ENCODE data around the gene CDC37.
"Not testable (repeated sequence)": the region's sequence is repeated elsewhere in the genome, so short reads cannot be mapped to it uniquely, and the experiment has no call there.

CDC37 gene

DNA sequence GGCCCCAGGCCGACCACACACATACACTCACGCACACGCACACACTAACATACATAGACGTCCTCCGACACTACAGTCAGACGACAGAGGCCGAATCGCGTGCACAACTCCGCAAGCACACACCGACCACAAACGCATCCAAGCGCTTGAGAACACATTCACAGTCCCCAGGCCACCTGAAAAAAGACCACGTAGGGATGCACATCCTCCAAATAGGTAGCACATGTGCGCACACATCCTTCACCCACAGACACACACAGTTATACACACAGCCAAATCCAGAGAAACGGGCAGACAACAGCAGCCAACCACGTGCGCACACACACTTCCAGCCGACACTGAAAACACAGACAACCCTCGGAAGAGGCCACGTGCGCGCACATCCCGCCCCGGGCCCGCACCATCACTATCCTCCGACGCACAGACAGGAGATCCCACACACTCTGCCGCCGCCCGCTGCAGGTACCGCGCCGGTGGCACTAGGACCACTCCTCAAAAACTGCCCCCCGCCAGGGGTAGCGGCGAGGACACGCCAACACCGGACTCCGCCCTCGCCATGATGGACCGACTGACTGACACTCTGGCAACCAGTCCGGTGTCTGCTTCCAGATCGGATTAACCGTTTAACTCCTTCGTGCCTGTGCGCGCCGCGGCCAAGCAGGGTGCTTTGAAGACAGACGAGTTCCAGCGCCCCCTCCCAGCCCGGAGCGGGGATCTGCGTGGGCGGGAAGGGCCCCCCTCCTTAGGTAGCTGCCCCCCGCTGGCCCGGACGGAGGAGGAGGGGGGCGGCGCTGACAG lies 16.5 kb upstream of the CDC37 start:
- ATAC-seq = peak; percentile 35
- DNase-seq = peak; percentile 71

DNA sequence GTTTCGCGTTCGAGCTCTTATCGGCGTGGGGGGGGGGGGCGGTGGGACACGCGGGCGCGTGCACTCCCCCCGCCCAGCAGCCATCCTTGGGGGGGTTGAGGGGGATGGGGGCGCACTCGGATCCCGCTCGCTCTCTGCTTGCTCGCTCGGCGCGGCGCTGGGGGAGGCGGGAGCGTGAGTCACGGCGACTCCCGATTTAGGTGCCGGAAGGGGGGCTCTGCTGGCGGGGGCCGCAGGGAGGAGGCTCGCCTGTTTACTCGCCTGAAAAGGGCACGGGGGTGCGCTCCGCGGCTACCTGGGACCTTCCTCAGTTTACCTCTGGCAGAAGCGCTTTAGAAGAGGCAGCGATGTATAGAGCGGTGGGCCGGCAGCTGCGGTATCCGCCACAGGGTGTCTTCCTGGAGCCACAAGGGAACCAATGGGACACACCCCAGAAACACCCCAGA lies 15.9 kb upstream of the CDC37 start:
- ATAC-seq (peak; percentile 1), DNase-seq (peak; percentile 73)

DNA sequence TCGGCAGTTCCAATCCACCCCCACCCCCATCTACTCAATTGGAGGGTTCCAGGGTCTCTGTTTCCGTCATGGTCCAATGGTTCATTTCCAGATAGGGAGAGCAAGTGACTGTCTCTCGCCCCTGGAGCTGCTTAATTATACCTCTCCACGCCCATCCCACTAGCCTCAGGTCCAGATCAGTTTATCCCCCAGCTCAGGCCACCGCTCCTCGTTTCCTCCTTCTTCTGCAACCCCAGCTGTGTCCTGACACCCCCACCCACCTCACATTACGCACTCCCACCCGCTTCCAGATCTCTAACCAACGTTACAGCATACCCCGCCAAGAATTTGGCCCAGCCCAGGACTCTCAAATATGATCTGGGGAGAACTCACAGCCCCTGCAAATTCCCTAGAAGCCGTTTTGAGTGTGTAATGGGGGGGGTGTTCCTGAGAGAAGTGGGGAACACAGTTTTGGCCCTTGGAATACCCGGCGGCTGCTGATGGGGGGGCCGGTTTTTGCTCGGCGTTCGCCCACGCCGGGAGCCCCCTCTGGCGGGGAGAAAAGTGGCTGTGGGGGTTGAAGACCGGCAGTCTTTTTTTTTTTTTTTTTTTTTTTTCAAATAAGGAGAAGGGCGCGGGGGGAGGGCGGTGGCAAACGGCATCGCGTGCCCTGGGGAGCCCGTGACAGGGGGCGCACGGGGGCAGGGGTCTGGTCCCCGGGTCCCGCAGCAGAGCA lies 15.3 kb upstream of the CDC37 start:
- DNase-seq = peak; percentile 36
- ATAC-seq = no peak

DNA sequence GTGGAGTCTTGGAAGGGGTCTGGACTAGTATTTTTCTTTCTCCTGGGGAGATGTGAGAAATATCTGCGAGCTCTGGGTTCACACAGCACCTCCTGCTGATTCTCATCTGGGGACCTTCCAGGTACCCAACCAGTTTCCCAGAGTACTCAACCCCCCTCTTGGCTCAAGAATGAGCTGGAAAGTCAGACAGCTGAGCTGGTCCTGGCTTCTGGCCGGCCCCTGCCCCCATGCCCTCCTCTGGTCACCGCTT lies 14.8 kb upstream of the CDC37 start:
- DNase-seq = no peak
- ATAC-seq = no peak

DNA sequence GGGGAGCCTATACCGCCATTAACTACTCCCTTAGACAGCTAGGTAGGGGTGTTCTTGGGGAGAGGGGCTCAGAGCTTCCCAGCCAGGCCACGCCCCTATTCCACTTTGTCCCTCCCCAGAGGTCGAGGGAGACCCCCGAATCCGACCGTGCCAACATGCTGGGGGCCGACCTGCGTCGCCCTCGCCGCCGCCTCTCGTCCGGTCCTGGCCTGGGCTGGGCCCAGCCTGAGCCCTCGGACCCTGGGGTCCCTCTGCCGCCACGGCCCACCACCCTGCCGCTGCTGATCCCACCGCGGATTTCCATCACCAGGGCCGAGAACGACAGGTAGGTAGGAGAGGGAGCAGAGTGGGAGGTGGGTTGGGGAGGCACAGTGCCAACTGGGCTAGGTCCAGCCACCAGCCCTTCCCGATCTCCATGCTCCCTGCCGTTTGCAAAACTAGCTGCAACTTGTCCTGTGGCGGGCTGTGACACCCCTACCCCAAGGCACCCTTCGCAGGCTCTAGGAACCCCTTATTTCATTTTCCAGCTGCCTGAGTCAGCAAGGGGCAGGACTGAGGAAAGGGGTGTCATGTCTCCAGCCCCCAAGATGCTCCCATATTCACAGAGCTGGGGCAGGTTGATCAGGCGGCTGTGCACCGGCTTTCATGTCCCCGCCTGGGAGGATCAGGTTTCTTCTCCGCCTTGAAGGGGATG lies 14.3 kb upstream of the CDC37 start:
- no peak for ATAC-seq

DNA sequence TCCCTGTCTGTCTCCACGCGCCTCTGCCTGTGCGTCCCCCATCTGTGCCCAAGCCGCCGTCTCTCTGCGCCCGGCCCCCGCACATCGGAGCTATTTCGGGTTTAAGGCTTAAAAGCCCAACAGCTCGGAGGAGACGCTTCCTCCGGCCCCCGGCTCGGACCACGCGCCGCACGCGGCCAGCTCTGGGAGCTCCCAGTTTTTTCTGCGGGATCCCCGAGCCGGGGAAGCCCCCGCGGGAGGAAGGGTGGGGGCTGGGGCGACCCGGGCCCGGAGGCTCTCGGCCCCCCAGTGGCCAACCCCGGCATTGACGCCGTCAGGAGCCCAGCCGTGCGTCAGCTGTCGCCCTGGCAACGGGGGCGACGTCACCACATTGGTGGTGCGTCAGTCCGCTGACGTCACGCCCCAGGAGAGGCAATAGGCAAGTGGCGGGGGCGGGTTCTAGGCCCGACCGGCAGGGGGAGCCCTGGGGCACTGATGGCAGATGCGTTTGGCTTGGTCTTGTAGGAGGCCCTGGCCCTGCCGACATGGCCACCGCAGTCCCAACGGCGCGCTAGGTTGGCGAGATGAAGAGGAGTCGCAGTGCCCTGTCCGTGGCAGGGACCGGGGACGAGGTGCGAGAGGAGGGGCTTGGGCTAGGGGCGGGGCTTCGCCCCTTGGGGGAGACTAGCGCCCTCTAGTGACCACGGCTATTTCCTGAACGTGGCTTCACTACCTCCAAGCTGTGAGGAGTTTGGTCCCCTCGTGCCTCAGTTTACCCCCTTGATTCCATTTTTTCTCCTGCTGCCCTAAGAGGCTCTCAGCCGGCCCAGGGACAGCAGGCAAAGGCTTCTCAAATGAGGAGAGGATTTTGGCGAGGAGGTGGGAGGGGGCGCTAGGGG lies 13.3 kb upstream of the CDC37 start:
- ATAC-seq (peak; percentile 60), DNase-seq (peak; percentile 97)

More for the DNA sequence above, 14.3 kb upstream of the CDC37 start:
- peak; percentile 34 for DNase-seq

DNA sequence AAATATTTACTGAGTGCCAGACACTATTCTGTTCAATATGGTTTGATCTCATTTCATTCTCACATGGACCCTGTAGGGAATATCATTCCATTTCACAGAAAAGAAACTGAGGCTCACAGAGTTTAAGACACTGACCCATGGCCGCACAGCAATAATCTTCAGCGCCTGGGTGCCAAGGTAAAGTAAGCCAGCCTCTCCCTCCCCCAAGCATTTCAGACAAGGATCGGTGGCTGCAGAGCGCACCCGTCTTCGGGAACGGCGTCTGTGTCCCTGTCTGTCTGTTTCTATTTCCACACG lies 12.7 kb upstream of the CDC37 start:
- no peak for ATAC-seq
- DNase-seq = no peak

DNA sequence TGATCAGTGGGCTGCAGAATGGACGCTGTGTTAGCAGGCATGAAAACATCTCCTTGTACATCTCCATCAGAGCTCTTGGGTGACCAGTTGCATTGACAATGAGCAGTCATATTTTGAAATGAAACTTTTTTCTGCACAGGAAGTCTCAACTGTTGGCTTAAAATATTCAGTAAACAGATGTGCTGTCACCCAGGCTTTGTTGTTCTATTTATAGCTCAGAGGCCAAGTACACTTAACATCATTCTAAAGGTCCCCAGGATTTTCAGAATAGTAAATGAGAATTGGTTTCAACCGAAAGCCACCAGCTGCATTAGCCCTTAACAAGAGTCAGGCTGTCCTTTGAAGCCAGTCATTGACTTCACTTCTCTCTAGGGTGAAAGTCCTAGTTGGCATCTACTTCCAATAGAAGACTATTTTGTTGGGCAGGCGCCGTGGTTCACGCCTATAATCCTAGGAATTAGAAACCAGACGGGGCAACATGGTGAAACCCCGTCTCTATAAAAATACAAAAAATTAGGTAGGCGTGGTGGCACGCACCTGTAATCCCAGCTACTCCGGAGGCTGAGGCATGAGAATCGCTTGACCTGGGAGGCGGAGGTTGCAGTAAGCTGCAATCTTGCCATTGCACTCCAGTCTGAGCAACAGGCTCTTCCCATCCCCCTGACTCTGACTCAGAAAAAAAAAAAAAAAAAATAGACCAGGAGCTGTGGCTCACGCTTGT lies 9.1 kb upstream of the CDC37 start:
- ATAC-seq (peak; percentile 45), DNase-seq (no peak)

DNA sequence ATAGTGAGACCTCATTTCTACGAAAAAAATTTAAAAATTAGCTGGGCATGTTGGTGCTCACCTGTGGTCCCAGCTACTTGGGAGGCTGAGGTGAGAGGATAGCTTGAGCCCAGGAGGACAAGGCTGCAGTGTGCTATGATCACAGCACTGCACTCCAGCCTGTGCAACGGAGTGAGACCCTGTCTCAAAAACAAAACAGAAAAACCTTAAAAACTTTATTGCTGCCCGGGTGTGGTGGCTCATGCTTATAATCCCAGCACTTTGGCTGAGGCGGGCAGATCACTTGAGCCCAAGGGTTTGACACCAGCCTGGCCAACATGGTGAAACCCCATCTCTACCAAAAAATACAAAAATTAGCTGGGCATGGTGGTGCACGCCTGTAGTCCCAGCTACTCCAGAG lies 7.9 kb upstream of the CDC37 start:
- DNase-seq, ATAC-seq: not testable (repeated sequence)

DNA sequence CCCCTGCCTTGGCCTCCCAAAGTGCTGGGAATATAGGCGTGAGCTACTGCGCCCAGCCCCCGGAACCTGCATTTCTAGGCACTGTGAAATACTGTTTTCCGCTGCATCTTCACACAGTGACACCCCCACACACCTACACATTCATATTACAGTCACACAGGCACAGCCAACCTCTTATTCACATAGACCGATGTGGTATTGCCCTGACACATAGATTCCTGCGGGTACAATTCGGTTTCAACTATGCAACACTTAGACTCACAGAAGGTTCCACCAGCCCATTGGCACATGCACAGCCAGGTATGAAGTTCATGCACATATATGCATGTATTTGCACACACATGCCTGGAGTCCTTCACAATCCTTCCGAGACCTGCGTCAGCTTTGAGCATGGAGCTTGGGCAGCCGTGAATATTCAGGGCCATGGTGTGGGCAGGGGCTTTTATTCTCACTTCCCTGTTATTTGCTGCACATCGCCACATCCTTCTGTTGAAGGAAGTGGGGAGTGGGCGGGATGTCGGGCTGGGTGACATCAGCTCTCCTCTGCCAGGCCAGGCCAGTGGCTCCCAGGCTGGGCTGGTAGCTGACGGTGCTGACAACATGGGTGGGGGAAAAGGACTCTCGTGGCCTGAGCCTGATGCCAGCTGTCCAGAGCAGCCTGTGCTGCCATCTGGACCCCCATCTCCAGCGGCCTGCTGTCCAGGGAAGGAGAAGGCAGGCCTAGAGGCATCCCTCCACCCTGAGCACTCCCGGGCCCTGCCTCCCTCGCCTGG lies 5.4 kb upstream of the CDC37 start:
- ATAC-seq = peak; percentile 73
- peak; percentile 80 for DNase-seq

DNA sequence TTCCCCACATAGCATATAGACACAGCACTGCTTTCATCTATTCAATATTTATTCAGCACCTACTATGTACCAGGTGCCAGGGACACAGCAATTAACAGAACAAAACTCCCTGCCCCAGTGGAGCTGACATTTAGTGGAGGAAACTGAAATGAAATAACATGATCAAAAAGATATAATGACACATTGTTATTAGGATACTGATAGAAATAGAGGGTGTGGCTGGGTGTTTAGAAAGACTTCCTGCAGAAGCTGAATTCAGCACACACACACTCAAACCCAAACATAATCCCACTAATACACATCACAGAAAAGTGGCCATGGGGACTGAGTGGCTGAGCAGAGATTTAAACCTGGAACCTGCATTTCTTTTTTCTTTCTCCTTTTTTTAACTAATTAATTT lies 3.8 kb upstream of the CDC37 start:
- ATAC-seq (no peak), DNase-seq (no peak)

DNA sequence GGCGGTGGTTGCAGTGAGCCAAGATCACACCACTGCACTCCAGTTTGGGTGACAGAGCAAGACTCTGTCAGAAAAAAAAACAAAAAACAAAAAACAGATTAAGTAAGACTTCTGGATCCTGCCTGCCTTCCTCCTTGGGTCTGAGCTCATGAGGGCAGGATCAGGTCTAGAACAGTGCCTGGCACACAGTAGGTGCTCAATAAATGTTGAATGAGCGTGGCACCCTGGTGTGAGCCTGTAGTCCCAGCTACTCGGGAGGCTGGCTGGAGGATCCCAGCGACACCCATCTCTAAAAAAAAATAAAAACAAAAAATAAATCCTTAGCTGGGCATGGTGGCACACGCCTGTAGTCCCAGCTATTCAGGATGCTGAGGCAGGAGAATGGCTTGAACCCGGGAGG lies 2.8 kb upstream of the CDC37 start:
- DNase-seq (no peak), ATAC-seq (no peak)

DNA sequence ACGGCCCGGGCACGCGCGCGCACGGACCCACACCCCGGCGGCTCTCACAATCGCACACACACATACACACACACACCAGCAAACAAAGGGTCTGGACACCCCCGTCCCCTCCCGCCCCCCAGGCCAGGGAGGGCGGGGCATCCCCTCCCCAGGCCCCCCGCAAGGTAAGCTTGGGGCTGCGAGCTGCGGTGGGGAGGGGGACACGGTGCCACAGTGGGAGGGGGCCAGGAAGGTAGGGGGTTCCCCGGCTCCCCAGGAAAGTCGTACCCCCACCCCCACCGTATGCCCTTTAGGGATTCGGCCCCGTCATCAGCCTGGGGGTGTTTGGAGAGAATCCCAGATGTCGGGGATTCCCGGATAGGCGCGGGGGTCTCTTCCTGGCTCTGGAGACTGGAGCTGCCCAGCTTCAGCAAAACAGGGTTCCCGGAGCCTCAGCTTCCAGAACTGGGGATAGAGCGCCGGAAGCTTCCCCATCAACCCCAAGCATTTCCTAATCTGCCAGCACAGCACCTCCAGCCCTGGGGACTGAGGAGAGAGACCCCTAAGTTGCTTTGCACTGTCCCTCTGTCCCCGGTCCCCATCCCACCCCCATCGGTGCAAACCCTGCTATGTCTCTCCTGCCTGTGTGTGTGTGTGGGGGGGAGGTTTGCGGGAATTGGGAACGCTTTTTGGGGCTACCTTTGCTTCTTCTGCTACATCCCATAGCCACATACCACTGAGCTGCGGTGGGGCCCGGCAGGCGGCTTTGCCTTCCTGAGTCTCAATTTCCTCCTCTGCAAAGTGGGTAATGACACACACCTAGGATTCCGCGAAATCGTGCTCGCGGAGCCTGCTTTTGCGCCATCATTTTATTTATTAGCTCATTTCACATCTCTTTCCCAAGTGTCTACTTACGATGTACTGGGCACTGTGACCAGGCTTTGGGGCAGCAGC lies 1.8 kb upstream of the CDC37 start:
- no peak for ATAC-seq
- peak; percentile 74 for DNase-seq

DNA sequence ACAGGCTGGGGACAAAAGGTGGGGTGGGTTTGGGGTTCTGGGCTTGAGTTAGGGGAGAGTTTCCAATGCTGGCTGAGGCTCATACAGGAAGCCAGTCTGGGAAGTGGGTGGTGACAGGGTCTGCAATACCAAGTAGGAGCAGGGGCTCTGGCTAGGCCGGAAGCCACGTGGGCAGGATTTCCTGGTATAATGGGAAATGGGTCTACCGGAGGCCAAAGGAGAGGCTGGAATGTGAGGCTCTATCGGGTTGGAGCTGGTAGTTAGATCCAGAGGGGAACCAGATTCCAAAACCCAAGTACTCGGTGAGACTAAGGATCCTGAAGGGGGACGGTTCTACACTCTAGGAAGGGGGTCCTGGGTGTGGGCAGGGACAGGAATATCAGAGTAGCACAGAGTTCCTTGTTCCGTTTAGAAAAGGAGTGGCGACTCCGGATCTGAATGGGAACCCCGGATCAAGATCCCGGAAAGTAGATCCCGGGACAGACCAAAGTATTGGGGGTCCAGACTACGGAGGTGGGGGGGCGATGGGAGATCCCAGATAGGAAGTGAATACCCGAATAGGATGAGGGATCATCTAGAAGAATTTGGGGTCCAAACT lies 802 bp downstream of the CDC37 start:
- DNase-seq (no peak), ATAC-seq (no peak)

DNA sequence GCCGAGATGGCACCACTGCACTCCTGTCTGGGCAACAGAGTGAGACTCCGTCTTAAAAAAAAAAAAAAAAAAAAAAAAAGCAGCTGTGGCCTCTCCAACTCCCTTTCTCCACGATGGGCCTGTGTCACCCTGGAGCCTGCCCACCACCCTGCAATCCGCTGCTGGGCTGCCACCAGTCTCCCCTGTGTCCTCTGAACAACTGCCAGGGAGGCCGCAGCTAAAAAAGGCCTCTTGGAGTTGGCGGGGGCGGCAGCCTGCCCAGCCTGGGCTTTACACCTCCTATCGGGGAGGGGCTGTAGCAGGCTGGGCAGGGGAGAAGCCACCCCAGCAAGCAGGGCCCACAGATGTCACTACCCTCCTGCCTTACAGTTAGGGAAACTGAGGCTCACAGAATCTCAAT lies 3.5 kb downstream of the CDC37 start:
- DNase-seq (no peak), ATAC-seq (no peak)

DNA sequence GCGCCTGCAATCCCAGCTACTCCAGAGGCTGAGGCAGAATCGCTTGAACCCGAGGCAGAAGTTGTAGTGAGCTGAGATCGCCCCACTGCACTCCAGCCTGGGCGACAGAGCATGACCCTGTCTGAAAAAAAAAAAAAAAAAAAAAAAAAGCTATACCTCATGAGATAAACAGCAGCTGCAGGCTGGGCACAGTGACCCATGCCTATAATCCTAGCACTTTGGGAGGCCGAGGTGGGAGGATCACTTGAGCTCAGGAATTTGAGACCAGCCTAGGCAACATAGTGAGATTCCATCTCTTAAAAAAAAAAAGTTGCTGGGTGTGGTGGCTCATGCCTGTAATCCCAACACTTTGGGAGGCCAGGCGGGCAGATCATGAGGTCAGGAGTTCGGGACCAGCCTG lies 4.0 kb downstream of the CDC37 start:
- not testable (repeated sequence) for DNase-seq, ATAC-seq

DNA sequence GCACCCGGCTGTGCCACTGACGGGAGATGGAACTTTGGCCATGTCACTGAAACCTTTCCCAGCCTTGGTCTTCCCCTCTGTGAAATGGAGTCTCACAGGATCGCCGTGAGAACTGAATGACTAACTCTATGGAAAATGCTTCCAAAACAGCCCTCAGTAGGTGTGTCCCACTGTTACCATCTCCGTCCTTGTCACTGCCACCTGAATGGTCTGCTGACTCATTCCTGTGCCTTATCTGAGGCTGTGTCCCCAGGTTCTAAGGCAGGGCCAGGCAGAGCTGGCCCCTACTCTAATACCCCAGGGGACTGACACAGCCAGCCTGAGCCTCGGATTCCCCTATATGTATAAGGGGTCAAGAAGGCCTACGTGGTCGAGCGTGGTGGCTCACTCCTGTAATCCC lies 4.5 kb downstream of the CDC37 start:
- no peak for ATAC-seq
- no peak for DNase-seq

DNA sequence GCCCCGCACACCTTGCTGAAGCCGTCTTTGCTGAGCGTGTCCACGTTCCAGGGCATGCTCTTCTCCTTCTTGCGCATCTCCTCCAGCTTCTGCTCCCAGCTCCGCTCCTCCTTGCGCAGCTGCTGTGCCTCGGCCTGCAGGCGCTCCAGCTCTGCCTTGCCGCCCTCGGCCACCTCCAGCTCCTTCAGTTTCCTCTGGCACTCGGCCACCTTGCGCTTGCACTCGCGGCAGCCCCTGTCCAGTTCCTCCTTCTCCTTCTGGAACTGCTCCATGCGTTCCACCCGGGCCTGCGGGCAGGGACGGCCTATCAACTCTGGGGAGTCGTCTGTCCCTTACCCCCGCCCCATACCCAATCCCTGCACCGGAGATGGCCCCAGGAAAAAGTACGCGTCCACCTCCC lies 7.4 kb downstream of the CDC37 start:
- no peak for ATAC-seq
- no peak for DNase-seq

DNA sequence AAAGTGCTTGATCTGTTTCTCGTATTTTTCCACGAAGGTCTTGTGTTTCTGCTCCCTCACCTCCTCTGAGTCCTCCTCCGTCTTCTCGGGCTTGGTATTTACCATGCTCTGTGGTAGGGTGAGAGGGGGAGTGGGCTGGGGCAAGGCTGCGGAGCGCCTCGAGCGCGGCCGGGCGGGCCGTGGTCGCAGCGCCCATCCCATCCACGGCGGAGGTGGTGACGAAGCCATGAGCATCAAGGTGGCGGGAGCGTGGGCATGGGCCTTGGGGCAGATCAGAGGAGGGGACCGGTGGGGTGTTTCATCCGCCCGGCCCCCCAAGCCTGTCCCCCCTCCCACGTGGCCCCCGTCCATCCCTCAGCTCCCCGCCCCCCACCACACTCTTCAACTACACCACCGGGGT lies 7.9 kb downstream of the CDC37 start:
- no peak for ATAC-seq

DNA sequence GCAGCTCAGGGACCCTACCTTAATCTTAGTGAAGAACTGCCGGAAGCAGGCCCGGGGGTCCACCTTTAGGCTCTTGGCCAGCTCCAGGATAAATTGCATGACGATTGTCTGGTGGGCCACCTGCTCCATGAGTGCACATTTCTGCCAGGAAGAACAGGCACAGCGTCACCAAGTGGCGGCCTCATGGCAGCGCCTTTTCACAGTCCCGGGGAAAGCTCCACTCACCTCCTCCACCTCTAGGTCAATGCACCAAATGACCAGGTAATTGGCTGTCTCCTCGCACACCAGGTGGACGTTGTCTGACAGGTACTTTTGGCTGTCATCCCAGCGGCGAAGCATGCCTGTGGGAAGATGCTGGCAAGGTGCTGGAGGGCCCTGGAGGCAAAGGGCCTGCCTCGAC lies 8.3 kb downstream of the CDC37 start:
- ATAC-seq (no peak), DNase-seq (no peak)

More for the DNA sequence above, 7.9 kb downstream of the CDC37 start:
- DNase-seq = no peak

Measured in stimulated activated naive CD8-positive, alpha-beta T cell treated with anti-CD3 and anti-CD28 coated beads, Interleukin-15, Interleukin-2, amounts not matched to agents 100 U/mL and 50 U/mL, for 24 hours (primary cell).